HEK293 (cell line): ENCODE data around the gene MRPL3.

Source experiments
- CTCF ChIA-PET: fragments of 350-600 bp; formaldehyde crosslinking; extraction: SDS; loops from one replicate; lab custom pipeline; 2021; ENCODE audit warnings: antibody characterized with exemption; lab: Yijun Ruan, JAX
- POLR2A ChIA-PET: fragments of 300-600 bp; formaldehyde crosslinking; extraction: SDS; loops from one replicate; lab custom pipeline; 2020; ENCODE audit warnings: antibody characterized with exemption, inconsistent platforms; lab: Yijun Ruan, JAX
- H3K27ac ChIP-seq: fragments of 200-500 bp; sonication (Bioruptor generic); 2 replicates; pipeline ENCODE4 v1.5.1; 2014; ENCODE audit warnings: low read depth, low read length, control low read depth, inconsistent platforms; ENCODE audit errors: extremely low read depth
- H3K36me3 ChIP-seq, 2 experiments: fragments of 200-500 bp in 1 of 2; sonication (Bioruptor generic) in 1 of 2; 1 replicate in 1 of 2; 2 replicates in 1 of 2; pipeline ENCODE4 v1.5.1; 2014 to 2017; ENCODE audit warnings: inconsistent platforms in 2 of 2, low read length in 2 of 2; ENCODE audit not compliant: control insufficient read depth in 2 of 2, insufficient read depth in 1 of 2
- H3K4me1 ChIP-seq: fragments of 200-500 bp; sonication (Bioruptor generic); 2 replicates; pipeline ENCODE4 v1.5.1; 2014; ENCODE audit warnings: mild to moderate bottlenecking, low read length, inconsistent platforms; ENCODE audit not compliant: control insufficient read depth, insufficient read depth
- H3K4me3 ChIP-seq: 2 replicates; pipeline ENCODE4 v1.5.1; 2011; ENCODE audit warnings: low read depth, mild to moderate bottlenecking, control low read depth, low read length, moderate library complexity
- H3K9me3 ChIP-seq: fragments of 200-500 bp; sonication (Bioruptor generic); 2 replicates; pipeline ENCODE4 v1.5.1; 2014; ENCODE audit warnings: low read depth, low read length, inconsistent platforms; ENCODE audit not compliant: control insufficient read depth, insufficient read depth
- BCL6B ChIP-seq: fragments of 450-650 bp; formaldehyde crosslinking; IDR thresholded peaks from 2 replicates; pipeline ENCODE4 v1.5.1; 2017; ENCODE audit warnings: missing biosample characterization, missing genetic modification characterization
- KLF1 ChIP-seq: fragments of 450-650 bp; formaldehyde crosslinking; IDR thresholded peaks from 2 replicates; pipeline ENCODE4 v1.5.1; 2016; ENCODE audit warnings: missing biosample characterization, missing genetic modification characterization
- SP3 ChIP-seq: fragments of 450-650 bp; formaldehyde crosslinking; IDR thresholded peaks from 2 replicates; pipeline ENCODE4 v1.5.1; 2016; ENCODE audit warnings: missing biosample characterization, missing genetic modification characterization
- TRIM28 ChIP-seq: IDR thresholded peaks from 2 replicates; pipeline ENCODE4 v1.6.1; 2011; ENCODE audit warnings: low read length, control low read depth, borderline replicate concordance
- ZBTB1 ChIP-seq: fragments of 450-650 bp; formaldehyde crosslinking; IDR thresholded peaks from 2 replicates; pipeline ENCODE4 v1.5.1; 2016; ENCODE audit warnings: missing biosample characterization, missing genetic modification characterization
- ZNF140 ChIP-seq: fragments of 450-650 bp; formaldehyde crosslinking; IDR thresholded peaks from 2 replicates; pipeline ENCODE4 v1.5.1; 2016; ENCODE audit warnings: missing biosample characterization, missing genetic modification characterization
- ZNF202 ChIP-seq: fragments of 450-650 bp; formaldehyde crosslinking; IDR thresholded peaks from 2 replicates; pipeline ENCODE4 v1.5.1; 2016; ENCODE audit warnings: missing biosample characterization, missing genetic modification characterization, borderline replicate concordance
- ZNF274 ChIP-seq, 2 experiments: fragments of 200-500 bp in 1 of 2; fragments of 450-650 bp in 1 of 2; sonication (Bioruptor generic) in 1 of 2; formaldehyde crosslinking in 1 of 2; IDR thresholded peaks; 2 replicates each; pipeline versions ENCODE4 v1.5.1 to v1.6.1; 2014 to 2016; ENCODE audit warnings: borderline replicate concordance in 1 of 2, inconsistent platforms in 1 of 2, low read length in 1 of 2, missing biosample characterization in 1 of 2, missing genetic modification characterization in 1 of 2
- ZNF302 ChIP-seq: fragments of 450-650 bp; formaldehyde crosslinking; IDR thresholded peaks from 2 replicates; pipeline ENCODE4 v1.5.1; 2016; ENCODE audit warnings: missing biosample characterization, missing genetic modification characterization, low read depth
- ZNF48 ChIP-seq: fragments of 450-650 bp; formaldehyde crosslinking; IDR thresholded peaks from 2 replicates; pipeline ENCODE4 v1.5.1; 2016; ENCODE audit warnings: missing biosample characterization, missing genetic modification characterization
- ZNF623 ChIP-seq: fragments of 450-650 bp; formaldehyde crosslinking; IDR thresholded peaks from 2 replicates; pipeline ENCODE4 v1.5.1; 2016; ENCODE audit warnings: missing biosample characterization, missing genetic modification characterization
- ZNF837 ChIP-seq: fragments of 450-650 bp; formaldehyde crosslinking; IDR thresholded peaks from 2 replicates; pipeline ENCODE4 v1.5.1; 2016; ENCODE audit warnings: missing biosample characterization, missing genetic modification characterization
- ZSCAN4 ChIP-seq: fragments of 450-650 bp; formaldehyde crosslinking; IDR thresholded peaks from 2 replicates; pipeline ENCODE4 v1.5.1; 2017; ENCODE audit warnings: missing biosample characterization, missing genetic modification characterization
- TF ChIP-seq, protein P1 (sequence below): fragments of 450-650 bp; formaldehyde crosslinking; IDR thresholded peaks from 2 replicates; pipeline ENCODE4 v1.5.1; 2016; ENCODE audit warnings: missing biosample characterization, missing genetic modification characterization
- TF ChIP-seq, protein P2 (sequence below): fragments of 450-650 bp; formaldehyde crosslinking; IDR thresholded peaks from 2 replicates; pipeline ENCODE4 v1.5.1; 2016; ENCODE audit warnings: missing biosample characterization, missing genetic modification characterization, borderline replicate concordance
- TF ChIP-seq, protein P3 (sequence below): fragments of 450-650 bp; formaldehyde crosslinking; IDR thresholded peaks from 2 replicates; pipeline ENCODE4 v1.5.1; 2016; ENCODE audit warnings: missing biosample characterization, missing genetic modification characterization
- TF ChIP-seq, protein P4 (sequence below): fragments of 450-650 bp; formaldehyde crosslinking; IDR thresholded peaks from 2 replicates; pipeline ENCODE4 v1.5.1; 2016; ENCODE audit warnings: missing biosample characterization, missing genetic modification characterization
- TF ChIP-seq, protein P5 (sequence below): fragments of 450-650 bp; formaldehyde crosslinking; IDR thresholded peaks from 2 replicates; pipeline ENCODE4 v1.5.1; 2016; ENCODE audit warnings: missing biosample characterization, missing genetic modification characterization

Gene MRPL3

GRCh38 chr3:131538968-131539367 is 36.2 kb upstream of the MRPL3 start (continued):
- TF ChIP-seq, protein P1, sequence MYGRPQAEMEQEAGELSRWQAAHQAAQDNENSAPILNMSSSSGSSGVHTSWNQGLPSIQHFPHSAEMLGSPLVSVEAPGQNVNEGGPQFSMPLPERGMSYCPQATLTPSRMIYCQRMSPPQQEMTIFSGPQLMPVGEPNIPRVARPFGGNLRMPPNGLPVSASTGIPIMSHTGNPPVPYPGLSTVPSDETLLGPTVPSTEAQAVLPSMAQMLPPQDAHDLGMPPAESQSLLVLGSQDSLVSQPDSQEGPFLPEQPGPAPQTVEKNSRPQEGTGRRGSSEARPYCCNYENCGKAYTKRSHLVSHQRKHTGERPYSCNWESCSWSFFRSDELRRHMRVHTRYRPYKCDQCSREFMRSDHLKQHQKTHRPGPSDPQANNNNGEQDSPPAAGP (tag by site-specific recombination), result no peak
- TF ChIP-seq ZNF623 (tag by site-specific recombination), result no peak
- TF ChIP-seq, protein P2, sequence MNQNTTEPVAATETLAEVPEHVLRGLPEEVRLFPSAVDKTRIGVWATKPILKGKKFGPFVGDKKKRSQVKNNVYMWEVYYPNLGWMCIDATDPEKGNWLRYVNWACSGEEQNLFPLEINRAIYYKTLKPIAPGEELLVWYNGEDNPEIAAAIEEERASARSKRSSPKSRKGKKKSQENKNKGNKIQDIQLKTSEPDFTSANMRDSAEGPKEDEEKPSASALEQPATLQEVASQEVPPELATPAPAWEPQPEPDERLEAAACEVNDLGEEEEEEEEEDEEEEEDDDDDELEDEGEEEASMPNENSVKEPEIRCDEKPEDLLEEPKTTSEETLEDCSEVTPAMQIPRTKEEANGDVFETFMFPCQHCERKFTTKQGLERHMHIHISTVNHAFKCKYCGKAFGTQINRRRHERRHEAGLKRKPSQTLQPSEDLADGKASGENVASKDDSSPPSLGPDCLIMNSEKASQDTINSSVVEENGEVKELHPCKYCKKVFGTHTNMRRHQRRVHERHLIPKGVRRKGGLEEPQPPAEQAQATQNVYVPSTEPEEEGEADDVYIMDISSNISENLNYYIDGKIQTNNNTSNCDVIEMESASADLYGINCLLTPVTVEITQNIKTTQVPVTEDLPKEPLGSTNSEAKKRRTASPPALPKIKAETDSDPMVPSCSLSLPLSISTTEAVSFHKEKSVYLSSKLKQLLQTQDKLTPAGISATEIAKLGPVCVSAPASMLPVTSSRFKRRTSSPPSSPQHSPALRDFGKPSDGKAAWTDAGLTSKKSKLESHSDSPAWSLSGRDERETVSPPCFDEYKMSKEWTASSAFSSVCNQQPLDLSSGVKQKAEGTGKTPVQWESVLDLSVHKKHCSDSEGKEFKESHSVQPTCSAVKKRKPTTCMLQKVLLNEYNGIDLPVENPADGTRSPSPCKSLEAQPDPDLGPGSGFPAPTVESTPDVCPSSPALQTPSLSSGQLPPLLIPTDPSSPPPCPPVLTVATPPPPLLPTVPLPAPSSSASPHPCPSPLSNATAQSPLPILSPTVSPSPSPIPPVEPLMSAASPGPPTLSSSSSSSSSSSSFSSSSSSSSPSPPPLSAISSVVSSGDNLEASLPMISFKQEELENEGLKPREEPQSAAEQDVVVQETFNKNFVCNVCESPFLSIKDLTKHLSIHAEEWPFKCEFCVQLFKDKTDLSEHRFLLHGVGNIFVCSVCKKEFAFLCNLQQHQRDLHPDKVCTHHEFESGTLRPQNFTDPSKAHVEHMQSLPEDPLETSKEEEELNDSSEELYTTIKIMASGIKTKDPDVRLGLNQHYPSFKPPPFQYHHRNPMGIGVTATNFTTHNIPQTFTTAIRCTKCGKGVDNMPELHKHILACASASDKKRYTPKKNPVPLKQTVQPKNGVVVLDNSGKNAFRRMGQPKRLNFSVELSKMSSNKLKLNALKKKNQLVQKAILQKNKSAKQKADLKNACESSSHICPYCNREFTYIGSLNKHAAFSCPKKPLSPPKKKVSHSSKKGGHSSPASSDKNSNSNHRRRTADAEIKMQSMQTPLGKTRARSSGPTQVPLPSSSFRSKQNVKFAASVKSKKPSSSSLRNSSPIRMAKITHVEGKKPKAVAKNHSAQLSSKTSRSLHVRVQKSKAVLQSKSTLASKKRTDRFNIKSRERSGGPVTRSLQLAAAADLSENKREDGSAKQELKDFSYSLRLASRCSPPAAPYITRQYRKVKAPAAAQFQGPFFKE, result no peak
- no peak for TF ChIP-seq ZNF274 (IDR thresholded peaks at IDR 0.05; ENCODE audit: low read length)
- no peak for TF ChIP-seq ZNF274 (tag by site-specific recombination; IDR thresholded peaks at IDR 0.05; ENCODE audit: borderline replicate concordance)
- TF ChIP-seq KLF1 (tag by site-specific recombination), result no peak

GRCh38 chr3:131537531-131537930 is 34.8 kb upstream of the MRPL3 start:
- no peaks in the 10 kb centered on the region for H3K9me3 ChIP-seq
- ChIA-PET POLR2A (no interaction called here), CTCF (no interaction called here)
- H3K4me3 ChIP-seq, result no peak overlapping the region
- H3K4me1 ChIP-seq, result no peaks in the 10 kb centered on the region
- TF ChIP-seq ZNF140 (no peak), ZNF302 (tag by site-specific recombination) (no peak), ZNF837 (tag by site-specific recombination) (no peak), ZSCAN4 (tag by site-specific recombination) (no peak), ZNF48 (no peak), ZNF202 (tag by site-specific recombination) (no peak), ZBTB1 (tag by site-specific recombination) (no peak), TRIM28 (no peak), BCL6B (tag by site-specific recombination) (no peak), SP3 (tag by site-specific recombination) (no peak)
- TF ChIP-seq, protein P3, sequence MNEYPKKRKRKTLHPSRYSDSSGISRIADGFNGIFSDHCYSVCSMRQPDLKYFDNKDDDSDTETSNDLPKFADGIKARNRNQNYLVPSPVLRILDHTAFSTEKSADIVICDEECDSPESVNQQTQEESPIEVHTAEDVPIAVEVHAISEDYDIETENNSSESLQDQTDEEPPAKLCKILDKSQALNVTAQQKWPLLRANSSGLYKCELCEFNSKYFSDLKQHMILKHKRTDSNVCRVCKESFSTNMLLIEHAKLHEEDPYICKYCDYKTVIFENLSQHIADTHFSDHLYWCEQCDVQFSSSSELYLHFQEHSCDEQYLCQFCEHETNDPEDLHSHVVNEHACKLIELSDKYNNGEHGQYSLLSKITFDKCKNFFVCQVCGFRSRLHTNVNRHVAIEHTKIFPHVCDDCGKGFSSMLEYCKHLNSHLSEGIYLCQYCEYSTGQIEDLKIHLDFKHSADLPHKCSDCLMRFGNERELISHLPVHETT (tag by site-specific recombination), result no peak
- TF ChIP-seq, protein P4, sequence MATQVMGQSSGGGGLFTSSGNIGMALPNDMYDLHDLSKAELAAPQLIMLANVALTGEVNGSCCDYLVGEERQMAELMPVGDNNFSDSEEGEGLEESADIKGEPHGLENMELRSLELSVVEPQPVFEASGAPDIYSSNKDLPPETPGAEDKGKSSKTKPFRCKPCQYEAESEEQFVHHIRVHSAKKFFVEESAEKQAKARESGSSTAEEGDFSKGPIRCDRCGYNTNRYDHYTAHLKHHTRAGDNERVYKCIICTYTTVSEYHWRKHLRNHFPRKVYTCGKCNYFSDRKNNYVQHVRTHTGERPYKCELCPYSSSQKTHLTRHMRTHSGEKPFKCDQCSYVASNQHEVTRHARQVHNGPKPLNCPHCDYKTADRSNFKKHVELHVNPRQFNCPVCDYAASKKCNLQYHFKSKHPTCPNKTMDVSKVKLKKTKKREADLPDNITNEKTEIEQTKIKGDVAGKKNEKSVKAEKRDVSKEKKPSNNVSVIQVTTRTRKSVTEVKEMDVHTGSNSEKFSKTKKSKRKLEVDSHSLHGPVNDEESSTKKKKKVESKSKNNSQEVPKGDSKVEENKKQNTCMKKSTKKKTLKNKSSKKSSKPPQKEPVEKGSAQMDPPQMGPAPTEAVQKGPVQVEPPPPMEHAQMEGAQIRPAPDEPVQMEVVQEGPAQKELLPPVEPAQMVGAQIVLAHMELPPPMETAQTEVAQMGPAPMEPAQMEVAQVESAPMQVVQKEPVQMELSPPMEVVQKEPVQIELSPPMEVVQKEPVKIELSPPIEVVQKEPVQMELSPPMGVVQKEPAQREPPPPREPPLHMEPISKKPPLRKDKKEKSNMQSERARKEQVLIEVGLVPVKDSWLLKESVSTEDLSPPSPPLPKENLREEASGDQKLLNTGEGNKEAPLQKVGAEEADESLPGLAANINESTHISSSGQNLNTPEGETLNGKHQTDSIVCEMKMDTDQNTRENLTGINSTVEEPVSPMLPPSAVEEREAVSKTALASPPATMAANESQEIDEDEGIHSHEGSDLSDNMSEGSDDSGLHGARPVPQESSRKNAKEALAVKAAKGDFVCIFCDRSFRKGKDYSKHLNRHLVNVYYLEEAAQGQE (tag by site-specific recombination), result no peak
- TF ChIP-seq, protein P5, sequence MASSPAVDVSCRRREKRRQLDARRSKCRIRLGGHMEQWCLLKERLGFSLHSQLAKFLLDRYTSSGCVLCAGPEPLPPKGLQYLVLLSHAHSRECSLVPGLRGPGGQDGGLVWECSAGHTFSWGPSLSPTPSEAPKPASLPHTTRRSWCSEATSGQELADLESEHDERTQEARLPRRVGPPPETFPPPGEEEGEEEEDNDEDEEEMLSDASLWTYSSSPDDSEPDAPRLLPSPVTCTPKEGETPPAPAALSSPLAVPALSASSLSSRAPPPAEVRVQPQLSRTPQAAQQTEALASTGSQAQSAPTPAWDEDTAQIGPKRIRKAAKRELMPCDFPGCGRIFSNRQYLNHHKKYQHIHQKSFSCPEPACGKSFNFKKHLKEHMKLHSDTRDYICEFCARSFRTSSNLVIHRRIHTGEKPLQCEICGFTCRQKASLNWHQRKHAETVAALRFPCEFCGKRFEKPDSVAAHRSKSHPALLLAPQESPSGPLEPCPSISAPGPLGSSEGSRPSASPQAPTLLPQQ (tag by site-specific recombination), result no peak
- H3K36me3 ChIP-seq, result no peaks in the 10 kb centered on the region
- no peak overlapping the region for H3K27ac ChIP-seq
